K562 (cell line): Measurements from ENCODE around the gene EFHB. TPM values are rescaled to one million over a fixed set of nuclear protein-coding genes. Genes with fewer than 3 reads are reported as not detected.

Experiments
- ATF1 ChIP-seq, 2 experiments: fragments of 450-650 bp in 1 of 2; IDR thresholded peaks; 2 replicates each; pipeline ENCODE4 v1.6.1; 2016; ENCODE audit warnings: missing compliant biosample characterization in 1 of 2, missing genetic modification characterization in 1 of 2
- DIDO1 ChIP-seq: fragments of 450-650 bp; IDR thresholded peaks from 2 replicates; pipeline ENCODE4 v1.6.1; 2016; ENCODE audit warnings: low read depth, missing biosample characterization, missing genetic modification characterization
- ELF4 ChIP-seq: fragments of 450-650 bp; formaldehyde crosslinking; IDR thresholded peaks from 2 replicates; pipeline ENCODE4 v1.4.0; 2022; ENCODE audit warnings: missing genetic modification characterization
- GABPB2 ChIP-seq: fragments of 250-450 bp; sonication (Bioruptor Pico); conservative IDR thresholded peaks from 2 replicates; pipeline ENCODE4 v1.5.1; 2021; ENCODE audit warnings: mild to moderate bottlenecking
- KDM2B ChIP-seq: fragments of 250-450 bp; sonication (Bioruptor Pico); IDR thresholded peaks from 2 replicates; pipeline ENCODE4 v1.8.0; 2021; ENCODE audit warnings: mild to moderate bottlenecking, moderate library complexity
- NCOA2 ChIP-seq, 2 experiments: fragments of 450-650 bp; IDR thresholded peaks; 2 replicates each; pipeline ENCODE4 v1.6.1; 2018; ENCODE audit warnings: mild to moderate bottlenecking in 2 of 2, moderate library complexity in 1 of 2; ENCODE audit not compliant: partially characterized antibody in 2 of 2
- POLR2AphosphoS5 ChIP-seq: IDR thresholded peaks from 2 replicates; pipeline ENCODE4 v1.6.1; 2011; ENCODE audit warnings: mild to moderate bottlenecking, low read depth, low read length, moderate library complexity; ENCODE audit not compliant: control insufficient read depth, insufficient read depth
- POLR2B ChIP-seq: fragments of 450-650 bp; IDR thresholded peaks from 2 replicates; pipeline ENCODE4 v1.6.1; 2018; ENCODE audit warnings: low read depth; ENCODE audit not compliant: partially characterized antibody
- ZNF217 ChIP-seq: sonication (generic); formaldehyde crosslinking; IDR thresholded peaks from 2 replicates; pipeline ENCODE4 v1.8.0; 2022; ENCODE audit warnings: mild to moderate bottlenecking, missing genetic modification reagents
- polyA plus RNA-seq, 8 experiments: library from polyadenylated mRNA; depleted of rRNA in 4 of 8; stranded (reverse) in 5 of 8; unstranded in 3 of 8; fragments of >200 nt; fragmentation: Nextera tagmentation in 2 of 8; fragmentation: Illumina TruSeq in 1 of 8; extraction: Ambion mirVana in 2 of 8; extraction: Trizol in 1 of 8; gene quantifications; 2 replicates each; pipeline versions ENCODE4 v1.2.1 to v1.2.3, GENCODE V29; 2011 to 2014; ENCODE audit warnings: inconsistent platforms in 1 of 8, missing spikeins in 1 of 8
- total RNA-seq, 7 experiments: library from RNA; depleted of rRNA in 6 of 7; stranded (reverse); fragments of >200 nt in 6 of 7; fragmentation: Illumina TruSeq in 2 of 7; extraction: Trizol in 2 of 7; gene quantifications; 2 replicates each; pipeline versions ENCODE4 v1.2.1 to v1.2.3, GENCODE V29; 2011 to 2021; ENCODE audit warnings: low replicate concordance in 1 of 7
- TF ChIP-seq, protein P1 (sequence below): fragments of 450-650 bp; formaldehyde crosslinking; IDR thresholded peaks from 2 replicates; pipeline ENCODE4 v1.4.0; 2020; ENCODE audit warnings: mild to moderate bottlenecking, moderate library complexity

The EFHB gene
- total and polyA plus RNA-seq, 9 of the 15 experiments (the other 6 are each of a cell fraction or from before 2014, with no cell fraction given), result 1.5 to 4.0 (median 1.8) TPM

DNA sequence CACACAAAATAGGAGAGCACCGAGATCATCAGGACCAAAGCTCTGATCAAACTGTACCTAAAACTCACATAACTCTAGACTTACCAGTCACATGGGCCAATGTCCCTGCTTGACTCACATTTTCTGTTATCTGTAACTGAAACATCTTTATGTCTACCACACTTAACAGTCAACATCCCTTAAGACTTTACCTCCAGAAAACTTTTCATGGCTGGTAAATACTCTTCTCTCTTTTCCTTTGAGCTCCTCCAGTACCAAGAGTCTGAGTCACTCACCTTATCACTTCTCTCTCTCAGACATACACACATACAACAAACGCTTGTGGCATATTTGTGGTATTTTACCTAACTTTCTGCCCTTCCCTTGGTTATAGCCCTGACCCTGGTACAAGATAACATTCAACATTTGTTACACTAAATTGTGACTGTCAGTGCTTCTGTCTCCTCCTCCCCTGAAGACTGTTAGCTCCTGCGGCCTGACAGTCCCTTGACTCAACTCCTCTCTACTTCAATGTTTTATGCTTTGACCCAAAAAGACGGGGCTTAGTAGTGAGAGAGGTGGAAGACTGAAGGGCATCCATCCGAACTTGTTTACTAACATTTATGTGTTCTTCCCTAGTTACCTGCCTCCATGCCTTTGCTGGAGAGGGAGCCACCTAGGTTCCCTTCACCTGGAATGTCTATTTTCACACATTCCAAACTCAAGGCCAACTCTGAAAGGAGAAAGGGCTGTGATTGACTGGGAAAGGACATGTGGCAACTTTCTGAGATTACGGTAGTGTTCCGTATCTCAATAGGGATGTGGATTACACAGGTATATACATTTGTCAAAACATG lies 3.7 kb upstream of the EFHB start (continued):
- TF ChIP-seq, protein P1, sequence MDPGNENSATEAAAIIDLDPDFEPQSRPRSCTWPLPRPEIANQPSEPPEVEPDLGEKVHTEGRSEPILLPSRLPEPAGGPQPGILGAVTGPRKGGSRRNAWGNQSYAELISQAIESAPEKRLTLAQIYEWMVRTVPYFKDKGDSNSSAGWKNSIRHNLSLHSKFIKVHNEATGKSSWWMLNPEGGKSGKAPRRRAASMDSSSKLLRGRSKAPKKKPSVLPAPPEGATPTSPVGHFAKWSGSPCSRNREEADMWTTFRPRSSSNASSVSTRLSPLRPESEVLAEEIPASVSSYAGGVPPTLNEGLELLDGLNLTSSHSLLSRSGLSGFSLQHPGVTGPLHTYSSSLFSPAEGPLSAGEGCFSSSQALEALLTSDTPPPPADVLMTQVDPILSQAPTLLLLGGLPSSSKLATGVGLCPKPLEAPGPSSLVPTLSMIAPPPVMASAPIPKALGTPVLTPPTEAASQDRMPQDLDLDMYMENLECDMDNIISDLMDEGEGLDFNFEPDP (CRISPR knock-in tag), result no peak
- TF ChIP-seq ELF4 (CRISPR knock-in tag) (peak; percentile 57; the same call in 1 of the 2 replicates), DIDO1 (tag) (no peak), POLR2AphosphoS5 (peak; percentile 63; the same call in 1 of the 2 replicates), ATF1 (CRISPR knock-in tag; IDR thresholded peaks at IDR 0.05) (no peak), ATF1 (tag; IDR thresholded peaks at IDR 0.05) (0 out of 2 replicates have a peak, but pooled peaks have one; percentile 9), NCOA2 (IDR thresholded peaks at IDR 0.05; ENCODE audit: partially characterized antibody in 2 of 2) (no peak), ZNF217 (no peak), POLR2B (no peak), GABPB2 (CRISPR knock-in tag) (no peak), KDM2B (CRISPR knock-in tag) (no peak)
